Measurements from ENCODE around the gene ADAM23.

DNA sequence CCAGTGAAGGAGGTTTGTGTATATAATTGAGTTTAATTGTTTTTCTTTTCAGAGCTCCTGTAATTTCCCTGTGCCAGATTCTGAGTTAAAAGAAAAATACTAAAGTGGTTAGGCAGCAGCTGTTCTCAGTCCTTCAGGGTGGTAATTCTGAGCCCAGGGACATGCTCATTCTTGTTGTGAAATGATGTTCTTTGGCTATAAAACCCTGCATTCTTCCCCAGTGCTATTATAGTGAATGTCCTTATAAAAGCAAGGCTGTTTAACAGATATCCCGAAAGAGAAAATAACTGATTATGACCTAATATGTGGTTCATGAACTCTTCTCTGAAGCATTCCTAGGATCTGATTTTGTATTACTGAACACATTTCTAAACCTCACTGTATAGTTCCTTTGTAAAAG, 34.0 kb downstream of the ADAM23 start:
- TF ChIP-seq, protein P1, sequence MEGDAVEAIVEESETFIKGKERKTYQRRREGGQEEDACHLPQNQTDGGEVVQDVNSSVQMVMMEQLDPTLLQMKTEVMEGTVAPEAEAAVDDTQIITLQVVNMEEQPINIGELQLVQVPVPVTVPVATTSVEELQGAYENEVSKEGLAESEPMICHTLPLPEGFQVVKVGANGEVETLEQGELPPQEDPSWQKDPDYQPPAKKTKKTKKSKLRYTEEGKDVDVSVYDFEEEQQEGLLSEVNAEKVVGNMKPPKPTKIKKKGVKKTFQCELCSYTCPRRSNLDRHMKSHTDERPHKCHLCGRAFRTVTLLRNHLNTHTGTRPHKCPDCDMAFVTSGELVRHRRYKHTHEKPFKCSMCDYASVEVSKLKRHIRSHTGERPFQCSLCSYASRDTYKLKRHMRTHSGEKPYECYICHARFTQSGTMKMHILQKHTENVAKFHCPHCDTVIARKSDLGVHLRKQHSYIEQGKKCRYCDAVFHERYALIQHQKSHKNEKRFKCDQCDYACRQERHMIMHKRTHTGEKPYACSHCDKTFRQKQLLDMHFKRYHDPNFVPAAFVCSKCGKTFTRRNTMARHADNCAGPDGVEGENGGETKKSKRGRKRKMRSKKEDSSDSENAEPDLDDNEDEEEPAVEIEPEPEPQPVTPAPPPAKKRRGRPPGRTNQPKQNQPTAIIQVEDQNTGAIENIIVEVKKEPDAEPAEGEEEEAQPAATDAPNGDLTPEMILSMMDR (IDR thresholded peaks at IDR 0.05) = no peak
- no peak for TF ChIP-seq POLR2A (IDR thresholded peaks at IDR 0.05)

Measured in adrenal gland (tissue), 5 donors.